HepG2 (cell line): ENCODE data around the gene SHC1. TPM values are rescaled to one million over a fixed set of nuclear protein-coding genes. Genes with fewer than 3 reads are reported as not detected.

ENCODE experiments used
- ATAC-seq: fragments of 200-7000 bp; cut with Tn5 transposase; 3 replicates; pipeline ENCODE4 v1.9.1; 2020; ENCODE audit warnings: mild to moderate bottlenecking, moderate library complexity
- BruUV-seq: library from RNA; stranded (reverse); fragments of 400-500 nt; replicated peaks from 2 replicates; lab custom pipeline; 2021; lab: Mats Ljungman, UMichigan
- CTCF ChIA-PET: fragments of 300-600 bp; formaldehyde crosslinking; extraction: SDS; loops from one replicate; lab custom pipeline; 2021; ENCODE audit warnings: low total read pairs, inconsistent platforms, low intra/inter-chr PET ratio; lab: Yijun Ruan, JAX
- POLR2A ChIA-PET: fragments of 350-600 bp; sonication (Branson Sonifier 250); formaldehyde crosslinking; loops from one replicate; lab custom pipeline; 2020; ENCODE audit warnings: antibody characterized with exemption, inconsistent platforms; lab: Yijun Ruan, JAX
- DNase-seq: peaks from one replicate; pipeline ENCODE4 v3.0.0-alpha.2; 2015; ENCODE audit warnings: low spot score
- FAIRE-seq: peaks from 3 replicates; lab custom pipeline; 2011; peaks lifted over from hg19 to GRCh38; lab: Jason Lieb, UNC
- H2AFZ ChIP-seq: one replicate; pipeline ENCODE4 v1.6.1; 2011; ENCODE audit warnings: low read length, inconsistent platforms
- H3K27ac ChIP-seq: fragments of 300-600 bp; 3 replicates; pipeline ENCODE4 v1.8.0; 2011; ENCODE audit warnings: mixed run types, mild to moderate bottlenecking, mixed read lengths, low read length, inconsistent platforms; ENCODE audit not compliant: insufficient read depth; ENCODE audit errors: extremely low read length
- H3K27me3 ChIP-seq, 2 experiments: fragments of 200-600 bp in 1 of 2; 2 replicates in 1 of 2; 3 replicates in 1 of 2; pipeline versions ENCODE4 v1.6.0 to v1.8.0; 2011; ENCODE audit warnings: low read length in 2 of 2, mild to moderate bottlenecking in 2 of 2, moderate library complexity in 2 of 2, inconsistent platforms in 1 of 2; ENCODE audit not compliant: insufficient read depth in 2 of 2, control insufficient read depth in 1 of 2
- H3K36me3 ChIP-seq, 2 experiments: fragments of 200-600 bp in 1 of 2; replicated peaks in 1 of 2; 2 replicates in 1 of 2; 3 replicates in 1 of 2; pipeline versions ENCODE4 v1.5.1 to v1.8.0; 2011; ENCODE audit warnings: low read length in 2 of 2, inconsistent platforms in 1 of 2; ENCODE audit not compliant: insufficient read depth in 2 of 2, control insufficient read depth in 1 of 2
- H3K4me1 ChIP-seq: 2 replicates; pipeline ENCODE4 v1.5.1; 2012; ENCODE audit warnings: low read length, inconsistent platforms; ENCODE audit not compliant: insufficient read depth
- H3K4me2 ChIP-seq: 2 replicates; pipeline ENCODE4 v1.6.0; 2011; ENCODE audit warnings: low read depth, low read length, inconsistent platforms
- H3K4me3 ChIP-seq, 3 experiments: fragments of 200-600 bp in 1 of 3; sonication (generic), shearing (Covaris generic) in 1 of 3; replicated peaks in 1 of 3; 2 replicates each; pipeline ENCODE4 v1.5.1; 2011 to 2016; ENCODE audit warnings: low read length in 3 of 3, inconsistent platforms in 2 of 3, low read depth in 2 of 3, mild to moderate bottlenecking in 2 of 3, control low read depth in 1 of 3, mixed read lengths in 1 of 3; ENCODE audit not compliant: insufficient read depth in 1 of 3
- H3K79me2 ChIP-seq: one replicate; pipeline ENCODE4 v1.6.1; 2011; ENCODE audit warnings: low read length, inconsistent platforms; ENCODE audit not compliant: insufficient read depth
- H3K9ac ChIP-seq: 2 replicates; pipeline ENCODE4 v1.6.0; 2011; ENCODE audit warnings: mild to moderate bottlenecking, low read depth, low read length, inconsistent platforms; ENCODE audit not compliant: insufficient read depth
- H3K9me3 ChIP-seq: 2 replicates; pipeline ENCODE4 v1.5.1; 2012; ENCODE audit warnings: mild to moderate bottlenecking, low read length
- H4K20me1 ChIP-seq: 2 replicates; pipeline ENCODE4 v1.6.0; 2011; ENCODE audit warnings: inconsistent platforms, mild to moderate bottlenecking, low read length, moderate library complexity; ENCODE audit not compliant: insufficient read depth
- ELF3 ChIP-seq: IDR thresholded peaks from 2 replicates; pipeline ENCODE4 v1.6.1; 2016; ENCODE audit warnings: missing genetic modification reagents, missing compliant biosample characterization
- ZNF83 ChIP-seq: sonication (generic); formaldehyde crosslinking; IDR thresholded peaks from 2 replicates; pipeline ENCODE4 v1.4.0; 2020; ENCODE audit warnings: missing genetic modification reagents, mild to moderate bottlenecking, borderline replicate concordance
- WGBS: methylation state at CpG from one replicate; pipeline ENCODE4 v1.1.6; 2017; ENCODE audit warnings: low lambda C conversion rate; 5-methylcytosine and 5-hydroxymethylcytosine counted together
- in situ Hi-C: cut with HindIII; loops from 2 replicates; pipeline ENCODE4 v1.10.0; 2017; ENCODE audit warnings: low pct_unique_long_range_greater_than_20kb; ENCODE audit not compliant: extremely low pct_ligation_motif_present
- intact Hi-C: fragments of 100-400 bp; cut with micrococcal nuclease; formaldehyde crosslinking; loops from one replicate; pipeline ENCODE4 v1.10.0; 2022; ENCODE audit not compliant: unreplicated experiment
- polyA plus RNA-seq, 8 experiments: library from polyadenylated mRNA; depleted of rRNA in 3 of 8; stranded (reverse) in 7 of 8; unstranded in 1 of 8; fragments of >200 nt; fragmentation: Illumina TruSeq in 4 of 8; extraction: Trizol in 4 of 8; gene quantifications; 2 replicates each; pipeline versions ENCODE4 v1.2.1 to v1.2.3, GENCODE V29; 2011 to 2016; ENCODE audit warnings: low read depth in 4 of 8, missing spikeins in 1 of 8, mixed read lengths in 1 of 8; ENCODE audit not compliant: insufficient read depth in 1 of 8
- total RNA-seq, 5 experiments: library from RNA; depleted of rRNA; stranded (reverse); fragments of >200 nt; fragmentation: Illumina TruSeq; extraction: Trizol; gene quantifications; 2 replicates each; pipeline ENCODE4 v1.2.3, GENCODE V29; 2016; ENCODE audit warnings: low read depth in 1 of 5
- TF ChIP-seq, protein P1 (sequence below): sonication (generic); formaldehyde crosslinking; IDR thresholded peaks from 2 replicates; pipeline ENCODE4 v1.4.0; 2020; ENCODE audit warnings: missing genetic modification reagents, low read depth, mild to moderate bottlenecking, borderline replicate concordance
- TF ChIP-seq, protein P2 (sequence below): sonication (generic); formaldehyde crosslinking; IDR thresholded peaks from 2 replicates; pipeline ENCODE4 v1.4.0; 2020; ENCODE audit warnings: missing genetic modification reagents

SHC1 gene
- total and polyA plus RNA-seq, 2 of the 13 experiments (the other 11 are each of a cell fraction or from before 2014, with no cell fraction given) = 52.0 to 137 TPM

GRCh38 chr1:154952664-154953063 lies 17.9 kb downstream of the SHC1 start:
- Histone ChIP-seq H3K9me3 (no peaks in the 10 kb centered on the region), H3K9ac (no peak overlapping the region), H3K36me3 (peaks cover 4 to 7% of the 10 kb centered on the region in 2 experiments; a peak in 2 of 5 replicates), H3K4me3 (no peak overlapping the region), H2AFZ (no peak overlapping the region), H3K27ac (no peak overlapping the region), H3K4me1 (peaks cover 46% of the 10 kb centered on the region), H3K27me3 (no peaks in the 10 kb centered on the region; a peak in 1 of 5 replicates), H3K79me2 (no peaks in the 10 kb centered on the region), H3K4me2 (no peak overlapping the region), H4K20me1 (no peaks in the 10 kb centered on the region)
- no TSS peak for BruUV-seq
- FAIRE-seq (no peak), DNase-seq (no peak), ATAC-seq (no peak)
- CTCF ChIA-PET = no interaction called here
- intact Hi-C loops = no loop called here
- in situ Hi-C loops = no loop called here
- WGBS = 73% methylated on average over 6 of the region's 6 CpGs
- TF ChIP-seq ELF3 (CRISPR knock-in tag) = no peak
- TF ChIP-seq, protein P1, sequence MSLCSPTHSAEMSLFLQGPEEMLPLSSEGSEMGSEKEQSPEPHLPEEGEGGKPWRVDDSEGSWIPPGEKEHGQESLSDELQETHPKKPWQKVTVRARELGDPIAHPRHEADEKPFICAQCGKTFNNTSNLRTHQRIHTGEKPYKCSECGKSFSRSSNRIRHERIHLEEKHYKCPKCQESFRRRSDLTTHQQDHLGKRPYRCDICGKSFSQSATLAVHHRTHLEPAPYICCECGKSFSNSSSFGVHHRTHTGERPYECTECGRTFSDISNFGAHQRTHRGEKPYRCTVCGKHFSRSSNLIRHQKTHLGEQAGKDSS (CRISPR knock-in tag) = no peak
- POLR2A ChIA-PET = interaction anchor here (1.5 to 1.9 kb wide), 3 partner anchors 16 to 20 kb away, joined by 4 to 7 read pairs (median 4); partner anchors contain the start of gene PMVK

DNA sequence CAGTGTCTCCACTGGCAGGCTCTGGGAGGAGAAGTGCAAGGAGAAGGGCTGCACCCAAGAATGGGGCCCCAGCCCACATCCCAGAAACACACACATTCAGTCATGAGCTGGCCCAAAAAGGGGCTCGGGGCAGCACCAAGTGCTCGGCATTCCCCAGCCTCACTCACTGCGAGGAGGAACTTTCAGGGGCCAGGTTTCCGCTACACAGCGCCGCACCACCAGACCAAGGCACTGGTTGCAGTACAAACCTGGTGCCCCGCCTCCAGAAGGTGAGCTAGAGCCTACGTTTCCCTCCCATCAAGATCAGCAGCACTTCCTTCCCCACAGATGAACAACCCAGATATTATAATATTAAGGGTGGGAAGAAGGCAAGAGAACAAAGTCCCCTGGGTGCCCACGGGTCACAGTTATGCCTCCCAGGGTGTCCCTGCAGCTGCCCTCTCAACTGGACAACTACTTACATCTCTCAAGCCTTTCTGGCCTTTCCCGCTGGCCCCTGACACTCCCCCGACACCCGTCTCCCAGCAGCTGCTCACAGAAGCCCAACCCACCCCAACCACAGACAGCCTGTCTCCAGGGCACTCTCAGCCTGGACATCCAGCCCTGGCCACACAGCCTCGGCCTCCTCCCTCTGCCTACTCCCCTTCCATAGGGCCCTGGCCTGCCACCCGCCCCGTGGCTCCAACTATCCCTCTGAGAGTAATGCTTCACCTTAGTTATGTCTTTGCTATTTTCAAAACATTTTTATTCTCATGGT lies 18.5 kb downstream of the SHC1 start:
- no peak overlapping the region for H2AFZ ChIP-seq
- no peak for DNase-seq
- no peak for TF ChIP-seq ZNF83
- TF ChIP-seq, protein P2, sequence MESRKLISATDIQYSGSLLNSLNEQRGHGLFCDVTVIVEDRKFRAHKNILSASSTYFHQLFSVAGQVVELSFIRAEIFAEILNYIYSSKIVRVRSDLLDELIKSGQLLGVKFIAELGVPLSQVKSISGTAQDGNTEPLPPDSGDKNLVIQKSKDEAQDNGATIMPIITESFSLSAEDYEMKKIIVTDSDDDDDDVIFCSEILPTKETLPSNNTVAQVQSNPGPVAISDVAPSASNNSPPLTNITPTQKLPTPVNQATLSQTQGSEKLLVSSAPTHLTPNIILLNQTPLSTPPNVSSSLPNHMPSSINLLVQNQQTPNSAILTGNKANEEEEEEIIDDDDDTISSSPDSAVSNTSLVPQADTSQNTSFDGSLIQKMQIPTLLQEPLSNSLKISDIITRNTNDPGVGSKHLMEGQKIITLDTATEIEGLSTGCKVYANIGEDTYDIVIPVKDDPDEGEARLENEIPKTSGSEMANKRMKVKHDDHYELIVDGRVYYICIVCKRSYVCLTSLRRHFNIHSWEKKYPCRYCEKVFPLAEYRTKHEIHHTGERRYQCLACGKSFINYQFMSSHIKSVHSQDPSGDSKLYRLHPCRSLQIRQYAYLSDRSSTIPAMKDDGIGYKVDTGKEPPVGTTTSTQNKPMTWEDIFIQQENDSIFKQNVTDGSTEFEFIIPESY = 0 out of 2 replicates have a peak, but pooled peaks have one; percentile 37
- no TSS peak for BruUV-seq
- peaks cover 4 to 7% of the 10 kb centered on the region in 2 experiments; a peak in 2 of 5 replicates for H3K36me3 ChIP-seq
- H3K27ac ChIP-seq = no peak overlapping the region
- CTCF ChIA-PET = no interaction called here
- 82% methylated on average over 10 of the region's 15 CpGs for WGBS
- no peak overlapping the region for H3K4me3 ChIP-seq
- ATAC-seq = no peak
- no peak overlapping the region for H3K9ac ChIP-seq
- intact Hi-C loops (no loop called here), in situ Hi-C loops (no loop called here)
- H3K9me3 ChIP-seq = no peaks in the 10 kb centered on the region
- H3K4me2 ChIP-seq = no peak overlapping the region
- no peak for FAIRE-seq
- H3K79me2 ChIP-seq = no peaks in the 10 kb centered on the region
- peaks cover 46% of the 10 kb centered on the region for H3K4me1 ChIP-seq
- POLR2A ChIA-PET = interaction anchor here (1.5 kb wide), 2 partner anchors 16 to 21 kb away, joined by 4 to 7 read pairs; partner anchors contain the start of gene PMVK
- H3K27me3 ChIP-seq = no peaks in the 10 kb centered on the region; a peak in 1 of 5 replicates
- no peaks in the 10 kb centered on the region for H4K20me1 ChIP-seq
